Stimulated activated CD8-positive, alpha-beta memory T cell treated with anti-CD3 and anti-CD28 coated beads, Interleukin-4, amount 100 ng/mL, for 24 hours (primary cell): Measurements from ENCODE around the gene KPNA1.
"Not testable (repeated sequence)": the region's sequence is repeated elsewhere in the genome, so short reads cannot be mapped to it uniquely, and the experiment has no call there.

Source experiments
- DNase-seq: peaks from one replicate; pipeline ENCODE4 v3.0.0-alpha.2; 2020; ENCODE audit warnings: low read depth

Gene KPNA1

GRCh38 chr3:122519693-122520092 lies 5.0 kb upstream of the KPNA1 start:
- no peak for DNase-seq

DNA sequence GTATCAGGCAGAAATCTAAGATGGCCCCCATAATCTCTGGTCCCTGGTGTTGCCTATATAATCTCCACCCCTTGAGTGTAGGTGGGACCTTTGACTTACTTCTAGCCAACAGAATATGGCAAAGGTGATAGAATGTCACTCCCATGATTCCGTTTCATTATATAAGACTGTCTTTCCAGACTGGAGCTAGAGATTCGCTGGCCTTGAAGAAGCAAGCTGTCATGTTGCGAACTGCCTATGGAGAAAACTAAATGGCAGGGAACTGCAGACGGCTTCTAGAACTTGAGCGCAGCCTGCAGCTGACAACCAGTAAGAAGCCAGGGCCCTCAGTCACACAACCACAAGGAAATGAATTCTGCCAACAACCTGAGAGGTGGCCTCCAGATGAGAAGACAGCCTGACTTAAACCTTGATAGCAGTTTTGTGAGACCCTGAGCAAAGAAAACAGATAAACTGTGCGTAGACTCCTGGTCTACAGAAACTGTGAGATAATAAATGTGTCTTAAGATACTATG lies 2.2 kb upstream of the KPNA1 start:
- DNase-seq, result no peak

DNA sequence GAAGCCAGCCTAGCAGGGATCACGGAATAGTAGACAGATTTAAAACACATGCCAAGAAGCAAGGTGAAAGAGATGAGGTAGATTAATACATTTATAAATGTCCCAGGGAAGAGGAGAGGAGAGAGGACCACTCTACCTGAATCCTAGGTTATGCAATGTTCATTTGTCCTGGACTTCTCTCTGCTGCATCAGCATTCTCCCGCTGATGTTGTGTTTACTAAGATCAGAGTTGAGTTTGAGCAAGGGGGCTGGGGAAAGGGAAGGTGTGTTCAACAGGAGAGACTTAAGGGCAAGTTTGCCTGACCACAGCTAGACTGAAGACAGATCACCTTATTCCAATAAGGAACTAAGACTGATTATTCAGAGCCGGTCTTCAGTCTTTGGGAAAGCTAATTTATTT lies 1.1 kb upstream of the KPNA1 start:
- no peak for DNase-seq

DNA sequence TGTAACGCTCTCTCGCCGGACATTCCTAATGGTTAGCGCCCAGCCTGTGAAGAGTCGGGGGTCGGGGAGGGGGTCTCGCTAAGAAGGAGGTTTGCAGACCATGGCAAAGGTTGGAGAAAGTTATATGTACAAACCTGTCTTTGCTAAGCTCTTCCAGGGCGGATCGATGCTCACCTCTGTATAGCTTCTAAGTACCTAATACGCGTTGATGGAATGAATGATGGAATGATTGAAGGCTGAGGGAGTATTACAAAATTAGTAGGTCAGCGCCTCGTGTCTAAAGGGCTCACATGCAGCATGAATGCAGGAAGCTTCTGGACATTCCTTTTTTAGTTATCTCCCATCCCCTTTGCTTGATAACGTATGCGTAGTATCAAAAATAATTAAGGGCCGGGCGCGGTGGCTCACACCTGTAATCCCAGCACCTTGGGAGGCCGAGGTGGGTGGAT lies 305 bp upstream of the KPNA1 start:
- DNase-seq, result no peak

GRCh38 chr3:122513386-122514122 lies 1.2 kb downstream of the KPNA1 start:
- DNase-seq, result no peak

DNA sequence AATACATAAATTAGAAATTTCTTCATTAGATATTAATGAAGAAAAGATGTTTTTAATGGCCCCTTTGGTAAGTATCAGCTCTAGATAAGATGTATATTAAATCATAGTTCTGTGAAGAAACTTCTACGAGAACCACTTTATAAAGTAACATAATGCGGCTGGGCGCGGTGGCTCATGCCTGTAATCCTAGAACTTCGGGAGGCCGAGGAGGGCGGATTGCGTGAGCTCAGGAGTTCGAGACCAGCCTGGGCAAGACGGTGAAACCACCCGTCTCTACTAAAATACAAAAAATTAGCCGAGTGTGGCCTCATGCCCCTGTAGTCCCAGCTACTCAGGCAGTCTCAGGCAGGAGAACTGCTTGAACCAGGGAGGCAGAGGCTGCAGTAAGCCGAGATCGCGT lies 2.5 kb downstream of the KPNA1 start:
- DNase-seq, result no peak

DNA sequence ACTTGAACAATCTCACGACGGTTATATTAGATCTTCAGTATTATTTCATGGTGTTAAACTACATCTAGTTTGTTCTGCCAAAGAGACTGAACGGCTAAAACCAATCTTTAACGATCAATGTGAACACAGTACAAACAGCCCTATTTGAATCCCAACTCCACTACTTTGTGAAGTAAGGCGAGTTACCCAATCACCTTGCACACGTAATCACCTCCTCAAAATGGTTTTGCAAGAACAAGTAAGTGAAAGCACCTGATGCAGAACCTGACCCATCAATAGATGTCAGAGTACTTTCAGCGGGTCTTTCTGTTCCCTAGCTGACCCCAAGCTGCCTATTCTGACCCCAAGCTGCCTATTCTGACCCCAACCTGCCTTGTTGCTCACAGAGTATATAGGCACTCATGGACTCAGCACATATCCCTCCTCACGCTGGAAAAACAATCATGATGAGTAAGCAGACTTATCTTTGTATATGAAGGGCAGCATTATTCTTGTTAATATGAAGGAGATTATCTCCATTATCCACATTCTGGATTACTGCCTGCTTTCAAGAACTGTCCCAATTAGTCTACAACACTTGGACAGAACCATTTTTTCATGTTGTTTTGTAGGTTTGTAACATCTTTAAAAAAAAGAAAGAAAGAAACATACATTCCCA lies 3.7 kb downstream of the KPNA1 start:
- no peak for DNase-seq

GRCh38 chr3:122508944-122509343 lies 5.8 kb downstream of the KPNA1 start:
- not testable (repeated sequence) for DNase-seq

GRCh38 chr3:122508135-122508914 lies 6.4 kb downstream of the KPNA1 start:
- DNase-seq, result no peak

GRCh38 chr3:122506450-122506849 lies 8.3 kb downstream of the KPNA1 start:
- no peak for DNase-seq

GRCh38 chr3:122505676-122506075 lies 9.1 kb downstream of the KPNA1 start:
- no peak for DNase-seq

DNA sequence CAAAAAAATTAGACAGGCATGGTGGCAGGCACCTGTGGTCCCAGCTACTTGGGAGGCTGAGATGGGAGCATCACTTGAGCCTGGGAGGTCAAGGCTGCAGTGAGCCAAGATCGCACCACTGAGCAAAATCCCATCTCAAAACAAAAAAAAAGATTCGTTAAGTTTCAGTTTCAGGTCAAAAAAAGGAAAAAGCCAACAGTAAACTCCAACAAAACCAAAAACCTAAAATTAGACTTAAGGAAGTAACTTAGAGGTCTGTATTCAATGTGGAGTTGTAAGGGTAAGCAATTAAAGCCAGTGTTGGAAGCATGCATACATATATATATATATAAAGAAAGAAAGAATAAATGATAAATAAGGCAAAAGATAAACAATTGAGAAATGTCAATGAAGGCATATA lies 11.8 kb downstream of the KPNA1 start:
- no peak for DNase-seq

- DNase-seq, result no peak
Observed at GRCh38 chr3:122502139-122502538, 12.6 kb downstream of the KPNA1 start.

DNA sequence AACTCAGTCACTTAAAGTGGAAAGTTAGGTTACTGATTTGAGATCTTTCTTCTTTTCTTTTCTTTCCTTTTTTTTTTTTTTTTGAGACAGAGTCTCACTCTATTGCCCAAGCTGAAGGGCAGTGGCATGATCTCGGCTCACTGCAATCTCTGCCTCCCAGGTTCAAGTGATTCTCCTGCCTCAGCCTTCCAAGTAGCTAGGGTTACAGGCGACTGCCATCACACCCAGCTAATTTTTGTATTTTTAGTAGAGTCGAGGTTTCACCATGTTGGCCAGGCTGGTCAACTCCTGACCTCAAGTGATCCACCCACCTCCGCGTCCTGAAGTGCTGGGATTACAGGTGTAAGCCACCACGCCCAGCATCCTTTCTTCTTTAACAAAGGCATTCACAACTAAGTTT lies 13.8 kb downstream of the KPNA1 start:
- not testable (repeated sequence) for DNase-seq

- DNase-seq, result no peak
Observed at GRCh38 chr3:122498152-122498551, 16.6 kb downstream of the KPNA1 start.

DNA sequence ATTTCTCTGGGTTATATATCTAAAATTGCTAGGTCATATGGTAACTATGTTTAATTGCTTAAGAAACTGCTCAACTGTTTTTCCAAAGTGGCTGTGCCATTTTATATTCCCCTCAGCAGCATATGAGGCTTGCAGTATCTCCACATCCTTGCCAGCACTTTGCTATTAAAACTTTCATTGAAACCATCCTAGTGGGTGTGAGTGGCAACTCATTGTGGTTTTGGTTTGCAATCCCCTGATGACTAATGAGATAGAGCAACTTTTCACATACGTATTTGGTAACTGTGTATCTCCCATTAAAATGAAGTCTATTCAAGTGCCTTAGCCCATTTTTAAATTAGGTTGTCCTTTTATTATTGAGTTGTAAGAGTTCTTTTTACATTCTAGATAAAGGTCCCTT lies 17.3 kb downstream of the KPNA1 start:
- DNase-seq, result no peak

- no peak for DNase-seq
Observed at GRCh38 chr3:122496508-122496907, 18.2 kb downstream of the KPNA1 start.

GRCh38 chr3:122493296-122493695 lies 21.4 kb downstream of the KPNA1 start:
- DNase-seq, result no peak

DNA sequence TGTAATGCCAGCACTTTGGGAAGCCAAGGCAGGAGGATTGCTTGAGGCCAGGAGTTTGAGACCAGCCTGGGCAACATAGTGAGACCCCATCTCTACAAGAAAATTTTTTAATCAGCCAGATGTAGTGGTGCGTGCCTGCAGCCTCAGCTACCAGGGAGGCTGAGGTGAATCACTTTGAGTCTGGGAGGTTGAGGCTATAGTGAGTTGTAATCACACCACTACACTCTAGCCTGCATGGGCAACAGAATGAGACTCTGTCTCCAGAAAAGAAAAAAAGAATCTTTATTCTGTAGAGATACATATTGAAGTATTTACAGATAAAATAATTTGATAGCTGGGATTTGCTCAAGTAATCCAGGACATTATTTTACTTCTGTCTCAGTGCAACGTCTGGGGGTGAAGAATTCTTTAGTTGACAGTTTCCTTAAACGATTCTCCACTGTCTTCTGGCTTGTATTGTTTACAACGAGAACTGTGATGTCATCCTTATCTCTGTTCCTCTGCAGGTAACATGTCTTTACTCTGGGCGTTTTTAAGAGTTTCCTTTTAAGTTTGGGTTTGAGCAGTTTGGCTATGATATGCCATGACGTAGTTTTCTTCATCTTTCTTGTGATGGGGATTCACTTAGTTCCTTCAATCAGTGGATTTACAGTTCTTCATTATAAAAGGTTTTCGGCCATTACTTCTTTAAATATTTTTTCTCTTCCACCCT lies 26.3 kb downstream of the KPNA1 start:
- no peak for DNase-seq

DNA sequence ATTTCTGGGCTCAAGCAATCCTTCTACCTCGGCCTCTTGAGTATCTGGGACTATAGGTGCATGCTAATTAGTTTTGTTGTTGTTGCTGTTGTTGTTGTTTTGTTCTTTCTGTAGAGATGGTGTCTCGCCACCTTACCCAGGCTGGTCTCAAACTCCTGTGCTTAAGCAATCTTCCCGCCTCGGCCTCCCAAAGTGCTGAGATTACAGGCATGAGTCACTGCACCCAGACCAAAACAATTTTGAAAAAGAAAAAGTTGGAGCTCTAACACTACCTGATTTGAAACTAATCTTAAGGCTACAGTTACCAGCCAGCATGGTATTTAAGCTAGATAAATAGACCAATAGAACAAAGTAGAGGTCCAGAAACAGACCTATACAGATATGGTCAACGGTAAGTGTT lies 29.8 kb downstream of the KPNA1 start:
- no peak for DNase-seq

DNA sequence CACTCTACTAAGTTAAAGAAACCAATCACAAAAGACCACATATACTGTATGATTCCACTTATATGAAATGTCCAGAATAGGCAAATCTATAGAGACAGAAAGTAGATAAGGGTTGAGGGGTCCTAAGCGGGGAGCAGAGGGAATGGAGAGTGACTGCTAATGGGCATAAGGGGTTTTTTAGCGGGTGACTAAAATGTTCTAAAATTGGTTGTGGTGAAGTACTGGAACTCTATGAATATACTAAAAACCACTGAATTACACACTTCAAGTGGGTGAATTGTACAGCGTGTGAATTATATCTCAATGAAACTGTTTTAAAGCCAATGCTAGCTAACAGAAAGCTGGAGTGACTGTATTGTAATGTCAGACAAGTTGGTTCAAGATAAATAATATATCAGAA lies 33.3 kb downstream of the KPNA1 start:
- no peak for DNase-seq

- DNase-seq, result no peak
Observed at GRCh38 chr3:122476532-122476931, 38.2 kb downstream of the KPNA1 start.
